Transverse colon (tissue), 4 donors: ENCODE data around the gene UMAD1.

Experiments
- CTCF ChIP-seq, 5 experiments: fragments of 200-600 bp in 3 of 5; fragments of 450-650 bp in 2 of 5; sonication (generic) in 3 of 5; IDR thresholded peaks; 1 replicate in 2 of 5; 2 replicates in 3 of 5; pipeline ENCODE4 v1.5.1; 2016 to 2017; ENCODE audit warnings: antibody characterized with exemption in 5 of 5, inconsistent platforms in 3 of 5, mild to moderate bottlenecking in 2 of 5, moderate library complexity in 1 of 5
- POLR2AphosphoS5 ChIP-seq, 3 donors: sonication (generic); formaldehyde crosslinking; IDR thresholded peaks; one replicate each; pipeline ENCODE4 v1.6.1; 2016; ENCODE audit warnings: antibody characterized with exemption in 3 of 3

DNA sequence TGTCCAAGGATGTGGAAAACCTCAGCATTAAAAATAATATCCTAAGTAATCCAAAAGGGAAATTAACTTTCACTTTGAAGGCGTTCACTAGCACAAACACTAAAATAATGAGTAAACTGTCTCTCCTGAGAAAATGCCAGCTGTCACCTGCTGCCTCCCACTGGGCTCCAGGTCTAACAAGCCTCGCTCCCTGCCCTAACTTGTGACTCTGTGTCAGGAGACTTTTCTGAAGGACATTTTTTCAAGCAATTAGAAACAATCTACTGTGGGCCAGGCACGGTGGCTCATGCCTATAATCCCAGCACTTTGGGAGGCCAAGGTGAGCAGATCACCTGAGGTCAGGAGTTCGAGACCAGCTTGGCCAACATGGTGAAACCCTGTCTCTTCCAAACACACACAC lies 255.2 kb downstream of the UMAD1 start:
- TF ChIP-seq CTCF (IDR thresholded peaks at IDR 0.05) (no peak), POLR2AphosphoS5 (IDR thresholded peaks at IDR 0.05) (no peak)
